Activated T-helper 17 cell treated with anti-CD3 and anti-CD28 coated beads, Interleukin-2, amount 50 U/mL, for 72 hours (primary cell): ENCODE measurements around the gene PTPN1. TPM values are rescaled to one million over a fixed set of nuclear protein-coding genes. Genes with fewer than 3 reads are reported as not detected.

ENCODE experiments used
- ATAC-seq: fragments of 150-1000 bp; cut with Tn5 transposase; replicated peaks from 2 replicates; pipeline ENCODE4 v1.10.0; 2021; ENCODE audit warnings: mild to moderate bottlenecking, moderate library complexity
- H3K27ac Mint-ChIP-seq: one replicate; pipeline ENCODE4 v1.8.0; 2022; ENCODE audit warnings: mixed read lengths
- H3K27me3 Mint-ChIP-seq: one replicate; pipeline ENCODE4 v1.8.0; 2022; ENCODE audit warnings: mixed read lengths
- H3K36me3 Mint-ChIP-seq: one replicate; pipeline ENCODE4 v1.8.0; 2022; ENCODE audit warnings: low read depth, mild to moderate bottlenecking, mixed read lengths
- H3K4me1 Mint-ChIP-seq: one replicate; pipeline ENCODE4 v1.8.0; 2022; ENCODE audit warnings: mixed read lengths
- H3K4me3 Mint-ChIP-seq: one replicate; pipeline ENCODE4 v1.8.0; 2022; ENCODE audit warnings: mild to moderate bottlenecking, mixed read lengths
- H3K9me3 Mint-ChIP-seq: one replicate; pipeline ENCODE4 v1.8.0; 2022; ENCODE audit warnings: mixed read lengths
- total RNA-seq, 2 donors: library from RNA; stranded (reverse); gene quantifications; one replicate each; pipeline ENCODE4 v1.2.3, GENCODE V29; 2022

The PTPN1 gene
- total RNA-seq, 2 donors from 2014 or later, result 68.3 to 77.1 TPM

- peak overlapping the region; percentile 1 for H3K27ac Mint-ChIP-seq
These were observed 73.4 kb downstream of the PTPN1 start for GRCh38 chr20:50583442-50584150.

GRCh38 chr20:50584687-50585086 is 74.5 kb downstream of the PTPN1 start:
- Mint-ChIP-seq H3K27ac (peak overlapping the region; percentile 54), H3K9me3 (no peaks in the 10 kb centered on the region)

More at GRCh38 chr20:50583442-50584150, 73.4 kb downstream of the PTPN1 start:
- H3K4me3 Mint-ChIP-seq, result no peak overlapping the region
- ATAC-seq, result no peak
- H3K9me3 Mint-ChIP-seq, result no peaks in the 10 kb centered on the region
- peaks cover 100% of the 10 kb centered on the region for H3K36me3 Mint-ChIP-seq
- peaks cover 5% of the 10 kb centered on the region for H3K4me1 Mint-ChIP-seq
- H3K27me3 Mint-ChIP-seq, result no peaks in the 10 kb centered on the region

DNA sequence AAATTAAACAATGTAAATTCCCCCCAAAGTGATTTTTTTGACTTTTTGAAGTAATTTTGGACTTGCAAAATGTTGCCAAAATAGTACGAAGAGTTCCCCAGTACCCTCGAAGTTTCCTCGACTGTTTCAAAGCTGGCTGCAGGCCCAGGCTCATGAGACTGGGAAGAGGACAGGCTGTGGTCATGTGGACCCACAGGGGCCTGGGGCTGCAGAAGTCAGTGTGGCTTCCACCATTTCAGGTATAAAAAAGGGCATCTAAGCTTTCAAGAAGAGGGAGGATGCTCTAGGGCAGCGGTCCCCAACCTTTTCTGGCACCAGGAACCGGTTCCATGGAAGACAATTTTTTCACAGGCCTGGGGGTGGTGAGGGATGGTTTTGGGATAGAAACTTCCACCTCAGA is 75.0 kb downstream of the PTPN1 start:
- Mint-ChIP-seq H3K27ac (peak overlapping the region; percentile 54), H3K27me3 (no peaks in the 10 kb centered on the region), H3K36me3 (peaks cover 98% of the 10 kb centered on the region), H3K9me3 (no peaks in the 10 kb centered on the region), H3K4me3 (no peak overlapping the region), H3K4me1 (peaks cover 5% of the 10 kb centered on the region)
- ATAC-seq, result no peak

More at GRCh38 chr20:50584687-50585086, 74.5 kb downstream of the PTPN1 start:
- Mint-ChIP-seq H3K36me3 (peaks cover 99% of the 10 kb centered on the region), H3K27me3 (no peaks in the 10 kb centered on the region), H3K4me3 (no peak overlapping the region), H3K4me1 (peaks cover 5% of the 10 kb centered on the region)
- no peak for ATAC-seq

DNA sequence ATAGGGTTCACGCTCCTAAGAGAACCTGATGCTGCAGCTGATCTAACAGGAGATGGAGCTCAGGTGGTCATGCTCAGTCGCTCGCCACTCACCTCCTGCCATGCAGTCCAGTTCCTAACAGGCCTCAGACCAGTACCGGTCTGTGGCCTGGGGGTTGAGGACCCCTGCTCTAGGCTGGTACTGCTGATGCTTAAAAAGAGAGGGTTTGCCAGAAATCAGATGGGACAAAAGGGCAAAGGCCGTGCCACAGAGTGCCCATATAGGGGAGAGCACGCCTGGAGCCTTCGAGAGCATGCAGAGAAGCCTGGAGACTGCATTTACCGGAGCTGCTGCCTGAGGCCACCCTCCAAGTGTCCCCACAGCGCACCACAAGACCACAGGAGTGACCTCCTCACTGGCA is 75.5 kb downstream of the PTPN1 start:
- Mint-ChIP-seq H3K27me3 (no peaks in the 10 kb centered on the region), H3K9me3 (no peaks in the 10 kb centered on the region), H3K36me3 (peaks cover 93% of the 10 kb centered on the region), H3K4me3 (no peak overlapping the region), H3K4me1 (peaks cover 5% of the 10 kb centered on the region), H3K27ac (peak overlapping the region; percentile 54)
- ATAC-seq, result no peak

GRCh38 chr20:50586531-50587232 is 76.5 kb downstream of the PTPN1 start:
- Mint-ChIP-seq H3K27me3 (no peaks in the 10 kb centered on the region), H3K27ac (peak overlapping the region; percentile 20), H3K9me3 (no peaks in the 10 kb centered on the region), H3K36me3 (peaks cover 83% of the 10 kb centered on the region), H3K4me3 (no peak overlapping the region), H3K4me1 (peaks cover 5% of the 10 kb centered on the region)
- ATAC-seq, result no peak

DNA sequence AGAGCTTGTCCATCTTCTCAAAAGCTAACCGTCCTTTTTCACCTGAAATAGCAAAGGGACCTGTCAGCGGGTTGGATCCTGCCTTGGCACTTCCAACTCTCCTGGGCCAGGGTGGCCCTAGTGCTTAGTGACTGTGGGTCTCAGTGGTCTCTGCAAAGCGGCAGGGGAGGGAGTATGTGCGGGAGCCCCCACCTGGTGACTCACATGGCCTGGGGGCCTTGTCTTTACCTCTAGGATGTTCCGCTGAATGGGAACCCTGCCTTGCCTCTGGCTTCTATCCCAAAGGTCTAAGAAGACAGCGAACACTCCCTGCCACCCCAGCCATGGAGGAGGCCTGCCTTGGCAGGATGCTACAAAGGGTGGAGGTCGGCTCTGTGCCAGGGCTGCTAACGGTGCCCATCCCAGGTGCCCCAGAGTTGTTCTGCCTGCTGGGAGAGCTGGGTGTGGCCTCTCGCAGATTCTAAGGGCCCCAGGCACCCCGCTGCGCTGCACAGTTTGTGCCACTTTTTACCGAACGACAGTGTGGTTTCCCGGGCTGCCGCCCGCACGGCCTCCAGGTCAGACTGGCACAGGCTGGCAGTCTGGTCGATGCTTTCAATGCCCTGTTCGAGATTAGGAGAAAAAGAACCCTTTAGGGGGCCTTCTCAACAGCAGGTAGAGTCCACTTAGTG is 77.2 kb downstream of the PTPN1 start:
- Mint-ChIP-seq H3K27ac (peak overlapping the region; percentile 20), H3K4me3 (no peak overlapping the region), H3K36me3 (peaks cover 76% of the 10 kb centered on the region), H3K9me3 (no peaks in the 10 kb centered on the region), H3K27me3 (no peaks in the 10 kb centered on the region), H3K4me1 (peaks cover 5% of the 10 kb centered on the region)
- ATAC-seq, result no peak

DNA sequence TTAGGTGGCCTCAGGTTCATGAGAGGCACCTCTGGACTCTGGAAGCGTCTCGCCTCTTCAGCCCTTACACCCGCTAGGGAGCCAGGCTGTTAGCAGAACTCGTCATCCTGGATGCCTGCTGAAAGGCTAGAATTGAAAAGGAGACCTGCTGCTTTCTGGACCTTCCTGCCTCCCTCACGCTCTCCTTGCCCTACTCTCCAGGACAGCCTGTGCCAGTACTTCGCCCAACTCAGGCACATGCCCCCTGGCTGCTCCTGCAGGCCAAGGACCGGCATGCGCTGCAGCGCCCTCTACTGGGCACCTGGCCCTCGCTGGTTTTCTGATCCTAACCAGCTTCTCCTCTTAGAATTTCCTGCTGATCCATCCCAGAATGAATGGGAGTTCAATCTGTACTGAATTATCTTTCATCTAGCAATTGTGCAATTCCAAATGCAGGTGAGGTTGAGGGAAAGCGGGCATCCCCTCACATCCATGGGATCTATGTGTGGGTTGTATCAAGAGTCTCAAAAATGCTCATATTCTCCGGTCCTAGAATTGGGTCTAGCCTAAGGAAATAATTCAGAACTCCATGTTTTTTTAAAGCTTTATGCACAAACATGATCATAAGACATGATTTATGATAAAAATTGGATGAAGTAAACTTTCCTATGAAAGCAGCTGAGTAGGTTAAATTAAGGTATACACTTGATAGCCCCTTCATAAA is 78.0 kb downstream of the PTPN1 start:
- H3K9me3 Mint-ChIP-seq, result no peaks in the 10 kb centered on the region
- H3K27me3 Mint-ChIP-seq, result no peaks in the 10 kb centered on the region
- ATAC-seq, result peak; percentile 68
- peaks cover 5% of the 10 kb centered on the region for H3K4me1 Mint-ChIP-seq
- no peak overlapping the region for H3K4me3 Mint-ChIP-seq
- peak overlapping the region; percentile 65 for H3K27ac Mint-ChIP-seq
- peaks cover 68% of the 10 kb centered on the region for H3K36me3 Mint-ChIP-seq

DNA sequence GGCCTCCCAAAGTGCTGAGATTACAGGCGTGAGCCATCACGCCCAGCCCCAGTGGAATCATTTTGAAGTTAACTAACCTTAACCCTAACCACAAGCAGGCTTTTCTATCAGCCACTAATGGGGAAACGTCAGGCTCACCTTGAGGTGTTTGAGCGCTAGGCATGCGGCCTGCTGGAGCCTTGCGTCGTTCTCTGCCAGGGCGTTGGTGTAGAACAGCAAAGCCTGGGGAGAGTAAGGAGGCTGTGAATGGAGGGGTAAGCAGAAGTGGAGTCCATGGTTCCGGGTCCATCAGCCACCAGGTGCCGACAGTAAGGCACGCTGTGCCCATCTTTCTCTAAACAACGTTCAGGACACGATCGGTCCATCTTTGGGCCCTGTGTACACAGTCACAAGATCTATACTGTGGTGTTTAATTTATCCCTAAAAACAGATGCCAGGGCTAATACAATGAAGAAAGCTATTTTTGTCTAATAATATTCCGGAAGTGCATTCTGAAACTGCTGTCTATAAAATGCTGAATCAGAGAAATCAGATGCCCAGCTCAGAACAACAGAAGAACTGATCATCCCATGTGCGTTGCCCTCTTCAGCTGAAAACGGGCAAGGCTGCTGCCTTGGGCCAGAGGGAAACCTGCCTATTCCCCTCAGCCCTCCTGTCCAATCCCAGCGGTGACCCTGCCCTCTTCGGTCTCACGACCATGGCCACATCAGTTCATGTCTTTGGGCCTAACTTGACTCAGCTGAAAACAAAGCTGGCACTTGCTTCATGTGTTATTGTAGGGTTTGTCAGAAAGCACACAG is 79.6 kb downstream of the PTPN1 start:
- no peak for ATAC-seq
- Mint-ChIP-seq H3K27ac (peak overlapping the region; percentile 6), H3K9me3 (no peaks in the 10 kb centered on the region), H3K36me3 (peaks cover 53% of the 10 kb centered on the region), H3K4me1 (peaks cover 5% of the 10 kb centered on the region), H3K27me3 (no peaks in the 10 kb centered on the region), H3K4me3 (no peak overlapping the region)

DNA sequence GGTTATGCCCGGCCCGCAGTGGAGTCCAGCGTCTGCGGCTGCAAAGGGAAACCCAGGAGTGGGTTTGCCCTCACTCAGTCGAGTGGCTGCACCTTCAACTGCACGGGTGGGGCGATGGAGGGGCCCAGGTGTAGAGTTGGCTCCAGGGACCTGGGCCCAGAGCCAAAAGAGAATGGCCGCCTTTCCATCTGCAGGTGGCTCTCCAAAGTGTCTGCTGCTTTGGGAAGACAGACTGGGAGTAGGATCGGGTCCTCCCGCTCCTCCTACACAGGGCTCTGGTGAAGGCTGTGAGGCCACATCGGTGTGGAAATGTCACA is 80.1 kb downstream of the PTPN1 start:
- Mint-ChIP-seq H3K27me3 (no peaks in the 10 kb centered on the region), H3K36me3 (peaks cover 47% of the 10 kb centered on the region), H3K4me1 (peaks cover 5% of the 10 kb centered on the region), H3K4me3 (no peak overlapping the region), H3K27ac (peak overlapping the region; percentile 6), H3K9me3 (no peaks in the 10 kb centered on the region)
- ATAC-seq, result no peak

- H3K27me3 Mint-ChIP-seq, result no peaks in the 10 kb centered on the region
- no peak for ATAC-seq
These were observed 81.2 kb downstream of the PTPN1 start for GRCh38 chr20:50591233-50591852.

DNA sequence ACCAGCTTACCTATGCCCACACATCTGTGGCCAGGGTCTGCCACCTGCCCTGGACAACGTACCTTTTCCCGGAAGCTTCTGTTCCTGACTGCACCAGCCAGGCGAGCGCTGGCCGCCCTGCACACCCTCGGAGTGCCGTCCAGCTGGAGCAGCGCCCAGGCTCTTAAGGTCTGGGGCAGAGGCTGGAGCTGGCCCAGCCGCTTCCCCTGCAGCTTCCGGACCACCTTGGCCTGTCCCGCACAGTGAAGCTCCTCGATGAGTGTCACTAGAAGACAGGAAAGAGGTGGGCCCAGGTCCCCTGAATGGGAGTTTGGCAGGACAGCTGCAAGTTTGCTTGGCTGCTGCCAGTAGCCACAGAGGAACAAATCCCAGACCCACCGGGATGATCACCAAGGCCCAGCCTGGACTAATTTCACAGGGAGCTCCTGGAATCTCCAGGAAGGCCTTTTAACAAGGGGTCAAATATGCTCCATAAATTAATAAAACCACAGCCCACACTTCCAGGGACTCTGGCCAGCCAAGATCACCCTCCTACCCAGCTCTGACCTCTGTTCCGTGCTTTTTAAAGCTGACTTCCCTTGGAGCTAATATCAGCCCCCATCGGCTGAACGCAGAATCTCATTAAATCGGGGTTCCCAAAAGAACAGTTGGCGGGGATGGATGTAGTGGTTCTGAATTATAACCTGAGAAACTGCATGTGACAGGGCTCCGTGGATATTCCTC is 82.3 kb downstream of the PTPN1 start:
- no peak for ATAC-seq
- peaks cover 26% of the 10 kb centered on the region for H3K36me3 Mint-ChIP-seq
- H3K27ac Mint-ChIP-seq, result no peak overlapping the region
- H3K4me3 Mint-ChIP-seq, result no peak overlapping the region
- H3K9me3 Mint-ChIP-seq, result no peaks in the 10 kb centered on the region
- H3K27me3 Mint-ChIP-seq, result no peaks in the 10 kb centered on the region
- H3K4me1 Mint-ChIP-seq, result peaks cover 8% of the 10 kb centered on the region

More at GRCh38 chr20:50591233-50591852, 81.2 kb downstream of the PTPN1 start:
- no peak overlapping the region for H3K4me3 Mint-ChIP-seq
- no peaks in the 10 kb centered on the region for H3K9me3 Mint-ChIP-seq
- H3K27ac Mint-ChIP-seq, result peak overlapping the region; percentile 6
- H3K4me1 Mint-ChIP-seq, result peaks cover 8% of the 10 kb centered on the region
- peaks cover 37% of the 10 kb centered on the region for H3K36me3 Mint-ChIP-seq

DNA sequence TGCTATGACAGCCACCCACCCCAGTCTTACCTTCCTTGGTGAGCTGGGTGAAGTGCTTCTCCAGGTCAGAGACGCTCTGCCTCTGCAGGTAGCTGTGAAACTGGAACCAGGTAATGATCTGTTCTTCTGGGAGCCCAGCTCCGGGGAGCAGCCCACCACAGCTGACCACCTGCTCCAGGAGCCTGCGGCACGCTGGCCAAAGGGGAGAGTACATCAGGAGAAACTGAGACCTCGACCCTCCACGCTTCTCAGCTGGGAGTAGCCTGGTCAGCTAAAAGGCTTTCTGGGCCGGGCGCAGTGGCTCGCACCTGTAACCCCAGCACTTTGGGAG is 82.8 kb downstream of the PTPN1 start:
- Mint-ChIP-seq H3K4me3 (no peak overlapping the region), H3K36me3 (peaks cover 21% of the 10 kb centered on the region), H3K27me3 (no peaks in the 10 kb centered on the region), H3K4me1 (peaks cover 7% of the 10 kb centered on the region), H3K9me3 (no peaks in the 10 kb centered on the region), H3K27ac (no peak overlapping the region)
- no peak for ATAC-seq

DNA sequence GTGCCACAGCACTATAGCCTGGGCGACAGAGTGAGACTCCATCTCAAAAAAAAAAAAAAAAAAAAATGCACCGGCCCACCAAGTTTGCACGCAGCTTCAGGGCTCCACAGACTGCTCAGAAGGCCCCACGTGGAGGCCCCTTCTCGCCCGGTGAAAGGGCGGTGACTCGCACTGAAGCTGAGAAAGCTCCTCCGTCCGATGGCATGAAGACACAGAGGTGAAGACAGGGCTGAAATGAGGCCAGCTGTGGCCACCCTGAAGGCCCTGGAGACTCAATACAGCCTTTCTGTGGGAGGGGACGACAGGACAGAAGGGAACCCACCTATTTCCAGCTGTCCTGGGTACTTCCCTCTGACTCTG is 84.0 kb downstream of the PTPN1 start:
- peak overlapping the region; percentile 48 for H3K27ac Mint-ChIP-seq
- H3K36me3 Mint-ChIP-seq, result peaks cover 10% of the 10 kb centered on the region
- peaks cover 3% of the 10 kb centered on the region for H3K4me1 Mint-ChIP-seq
- H3K4me3 Mint-ChIP-seq, result no peak overlapping the region
- no peaks in the 10 kb centered on the region for H3K27me3 Mint-ChIP-seq
- H3K9me3 Mint-ChIP-seq, result no peaks in the 10 kb centered on the region
- ATAC-seq, result peak; percentile 11
